Endothelial cell of umbilical vein (primary cell): ENCODE data around the gene RHOC. TPM values are rescaled to one million over a fixed set of nuclear protein-coding genes. Genes with fewer than 3 reads are reported as not detected.

Source experiments
- BruUV-seq: library from RNA; stranded (reverse); fragments of 400-500 nt; replicated peaks from 2 replicates; lab custom pipeline; 2021; lab: Mats Ljungman, UMichigan
- CTCF ChIA-PET: fragments of 300-600, 350-600 bp; sonication (Branson Sonifier 250); formaldehyde crosslinking; loops from one replicate; lab custom pipeline; 2021; ENCODE audit warnings: antibody characterized with exemption, inconsistent platforms; lab: Charles Lee
- POLR2A ChIA-PET: fragments of 300-600, 350-600 bp; sonication (Branson Sonifier 250); formaldehyde crosslinking; loops from one replicate; lab custom pipeline; 2021; ENCODE audit warnings: antibody characterized with exemption, inconsistent platforms; lab: Charles Lee
- DNase-seq: peaks from one replicate; pipeline ENCODE4 v3.0.0-alpha.2; 2011; ENCODE audit warnings: low read depth, low spot score
- FAIRE-seq: peaks from 2 replicates; lab custom pipeline; 2011; peaks lifted over from hg19 to GRCh38; lab: Jason Lieb, UNC
- H2AFZ ChIP-seq: 2 replicates; pipeline ENCODE4 v1.6.0; 2012; ENCODE audit warnings: low read depth, low read length, control low read depth, inconsistent platforms
- H3K27ac ChIP-seq: 2 replicates; pipeline ENCODE4 v1.5.1; 2011; ENCODE audit warnings: low read depth, mild to moderate bottlenecking, control low read depth, low read length, moderate library complexity; ENCODE audit not compliant: insufficient read depth
- H3K27me3 ChIP-seq, 2 experiments: 2 replicates each; pipeline versions ENCODE4 v1.6.0 to v1.6.1; 2011; ENCODE audit warnings: low read length in 2 of 2, mixed read lengths in 1 of 2; ENCODE audit not compliant: control insufficient read depth in 2 of 2, insufficient read depth in 2 of 2
- H3K36me3 ChIP-seq, 2 experiments: 2 replicates in 1 of 2; 3 replicates in 1 of 2; pipeline ENCODE4 v1.5.1; 2011; ENCODE audit warnings: low read length in 2 of 2, mild to moderate bottlenecking in 1 of 2, moderate library complexity in 1 of 2; ENCODE audit not compliant: control insufficient read depth in 2 of 2, insufficient read depth in 2 of 2; ENCODE audit errors: extremely low read depth in 1 of 2
- H3K4me1 ChIP-seq: 3 replicates; pipeline ENCODE4 v1.5.1; 2011; ENCODE audit warnings: mild to moderate bottlenecking, low read length; ENCODE audit not compliant: control insufficient read depth, insufficient read depth; ENCODE audit errors: extremely low read depth
- H3K4me2 ChIP-seq: 2 replicates; pipeline ENCODE4 v1.6.1; 2011; ENCODE audit warnings: low read length, control low read depth, mixed read lengths; ENCODE audit not compliant: insufficient read depth
- H3K4me3 ChIP-seq, 3 experiments: fragments of 200-600 bp in 1 of 3; sonication (generic), shearing (Covaris generic) in 1 of 3; replicated peaks in 1 of 3; 2 replicates each; pipeline ENCODE4 v1.5.1; 2011 to 2016; ENCODE audit warnings: control low read depth in 3 of 3, low read length in 3 of 3, mild to moderate bottlenecking in 2 of 3, inconsistent platforms in 1 of 3, low read depth in 1 of 3, moderate library complexity in 1 of 3; ENCODE audit not compliant: insufficient read depth in 1 of 3
- H3K79me2 ChIP-seq: 2 replicates; pipeline ENCODE4 v1.6.0; 2012; ENCODE audit warnings: low read length, inconsistent platforms; ENCODE audit not compliant: control insufficient read depth, insufficient read depth
- H3K9ac ChIP-seq: replicated peaks from 2 replicates; pipeline ENCODE3; 2011; ENCODE audit warnings: low read length, control low read depth; ENCODE audit not compliant: insufficient read depth; ENCODE audit errors: extremely low read depth
- H3K9me1 ChIP-seq: replicated peaks from 3 replicates; pipeline ENCODE4 v1.6.0; 2011; ENCODE audit warnings: mild to moderate bottlenecking, low read length; ENCODE audit not compliant: control insufficient read depth, insufficient read depth; ENCODE audit errors: extremely low read depth
- H3K9me3 ChIP-seq: replicated peaks from 2 replicates; pipeline ENCODE4 v1.5.1; 2012; ENCODE audit warnings: low read length, inconsistent platforms; ENCODE audit not compliant: control insufficient read depth, insufficient read depth
- H4K20me1 ChIP-seq: replicated peaks from 2 replicates; pipeline ENCODE3; 2011; ENCODE audit warnings: mild to moderate bottlenecking, low read length; ENCODE audit not compliant: control insufficient read depth, insufficient read depth; ENCODE audit errors: extremely low read depth
- CTCF ChIP-seq, 2 donors: IDR thresholded peaks; 1 replicate in 1 of 2; 2 replicates in 1 of 2; pipeline ENCODE4 v1.5.1; 2011; ENCODE audit warnings: low read length in 2 of 2, mild to moderate bottlenecking in 2 of 2, moderate library complexity in 2 of 2, control low read depth in 1 of 2, inconsistent platforms in 1 of 2, low read depth in 1 of 2; ENCODE audit not compliant: insufficient read depth in 1 of 2; ENCODE audit errors: extremely low read depth in 1 of 2
- EZH2 ChIP-seq: IDR thresholded peaks from 2 replicates; pipeline ENCODE4 v1.6.1; 2012; ENCODE audit warnings: borderline replicate concordance, low read depth, mild to moderate bottlenecking, moderate library complexity, low read length, inconsistent platforms; ENCODE audit not compliant: severe bottlenecking
- FOS ChIP-seq: IDR thresholded peaks from 2 replicates; pipeline ENCODE4 v1.6.1; 2011; ENCODE audit warnings: mild to moderate bottlenecking, low read length, moderate library complexity, borderline replicate concordance; ENCODE audit not compliant: insufficient read depth
- GATA2 ChIP-seq: IDR thresholded peaks from 2 replicates; pipeline ENCODE4 v1.7.0; 2011; ENCODE audit warnings: low read depth, mild to moderate bottlenecking, moderate library complexity, mixed read lengths, low read length; ENCODE audit not compliant: insufficient read length, insufficient read depth
- JUN ChIP-seq: IDR thresholded peaks from 2 replicates; pipeline ENCODE4 v1.6.1; 2011; ENCODE audit warnings: borderline replicate concordance, low read depth; ENCODE audit not compliant: insufficient read length, insufficient read depth
- MAX ChIP-seq: IDR thresholded peaks from 2 replicates; pipeline ENCODE4 v1.6.1; 2011; ENCODE audit not compliant: insufficient read depth, insufficient read length
- MYC ChIP-seq: IDR thresholded peaks from one replicate; pipeline ENCODE4 v1.6.1; 2011; ENCODE audit warnings: mild to moderate bottlenecking, low read depth, low read length
- POLR2A ChIP-seq: IDR thresholded peaks from 2 replicates; pipeline ENCODE4 v1.6.1; 2012; ENCODE audit warnings: low read depth, mild to moderate bottlenecking, control low read depth, low read length
- POLR2AphosphoS5 ChIP-seq: IDR thresholded peaks from 2 replicates; pipeline ENCODE4 v1.6.1; 2012; ENCODE audit warnings: low read depth, mild to moderate bottlenecking, control low read depth, low read length, moderate library complexity; ENCODE audit not compliant: insufficient read depth
- dilution Hi-C: fragments of 300-500 bp; cut with MboI; formaldehyde crosslinking; loops from one replicate; pipeline ENCODE4 v1.15.0; 2019; ENCODE audit warnings: low sequenced_read_pairs; ENCODE audit not compliant: extremely low pct_ligation_motif_present
- intact Hi-C: fragments of 100-400 bp; cut with micrococcal nuclease; formaldehyde crosslinking; loops from one replicate; pipeline ENCODE4 v1.10.0; 2022
- polyA plus RNA-seq, 4 experiments: library from polyadenylated mRNA; depleted of rRNA in 3 of 4; stranded (reverse) in 3 of 4; unstranded in 1 of 4; fragments of >200 nt; gene quantifications; 2 replicates each; pipeline versions ENCODE4 v1.2.1 to v1.2.3, GENCODE V29; 2011 to 2012; ENCODE audit warnings: missing spikeins in 1 of 4
- total RNA-seq: library from RNA; stranded (reverse); gene quantifications from 2 replicates; pipeline ENCODE4 v1.2.3, GENCODE V29; 2021

Gene RHOC
- total and polyA plus RNA-seq, 2 donors (not counting 3 experiments of a cell fraction or from before 2014, with no cell fraction given) = 699 to 1,244 TPM

- no peaks in the 10 kb centered on the region for H3K27me3 ChIP-seq
- H3K4me3 ChIP-seq = peak overlapping the region; percentile 67 to 88 (median 82)
- POLR2A ChIA-PET = interaction anchor here (0.7 to 3.6 kb wide), 5 partner anchors 25 to 279 kb away, joined by 3 to 19 read pairs (median 3); partner anchors contain the start of gene CTTNBP2NL
- FAIRE-seq (peak; percentile 33), DNase-seq (peak; percentile 60)
- peaks cover 20% of the 10 kb centered on the region for H3K79me2 ChIP-seq
- H3K4me1 ChIP-seq = peaks cover 21% of the 10 kb centered on the region
- peak overlapping the region; percentile 69 for H3K27ac ChIP-seq
- TF ChIP-seq MAX (no peak), FOS (no peak), GATA2 (no peak), POLR2AphosphoS5 (peak; percentile 11), CTCF (IDR thresholded peaks at IDR 0.05; ENCODE audit: extremely low read depth in 1 of 2, insufficient read depth in 1 of 2, low read depth in 1 of 2, low read length in 2 of 2) (peak; percentile 6 to 10), POLR2A (no peak), MYC (no peak), EZH2 (no peak), JUN (no peak)
- H3K36me3 ChIP-seq = peaks cover 0 to 11% of the 10 kb centered on the region in 2 experiments
- dilution Hi-C loops = no loop called here
- H4K20me1 ChIP-seq = peaks cover 2% of the 10 kb centered on the region
- peak overlapping the region; percentile 78 for H3K9ac ChIP-seq
- peak overlapping the region; percentile 74 for H2AFZ ChIP-seq
- H3K9me1 ChIP-seq = no peaks in the 10 kb centered on the region
- BruUV-seq = no TSS peak
- H3K4me2 ChIP-seq = peak overlapping the region; percentile 90
- CTCF ChIA-PET = interaction anchor here (0.7 to 5.5 kb wide), 17 partner anchors 14 to 285 kb away, joined by 3 to 57 read pairs (median 15); partner anchors contain the start of genes PPM1J and RHOC
- no peaks in the 10 kb centered on the region for H3K9me3 ChIP-seq
- intact Hi-C loops = loop anchor here (1.0 to 2.0 kb wide), 6 partner anchors 25 to 284 kb away; partner anchors contain the start of genes CAPZA1 and ST7L
These were observed 31.8 kb downstream of the RHOC start for GRCh38 chr1:112674986-112675727.
